CD4-positive, alpha-beta T cell treated with Interleukin-17A for 1 hour (primary cell): Measurements from ENCODE around the gene STRN3.
"Not testable (repeated sequence)": the region's sequence is repeated elsewhere in the genome, so short reads cannot be mapped to it uniquely, and the experiment has no call there.

Experiments used
- DNase-seq: peaks from one replicate; pipeline ENCODE4 v3.0.0-alpha.2; 2020

Gene STRN3

GRCh38 chr14:31030469-31030868 lies 4.3 kb upstream of the STRN3 start:
- no peak for DNase-seq

GRCh38 chr14:31029016-31029970 lies 3.1 kb upstream of the STRN3 start:
- no peak for DNase-seq

GRCh38 chr14:31027847-31028246 lies 1.7 kb upstream of the STRN3 start:
- no peak for DNase-seq

- peak; percentile 94 for DNase-seq
Observed at GRCh38 chr14:31026450-31027235, 464 bp upstream of the STRN3 start.

- peak; percentile 61 for DNase-seq
Observed at GRCh38 chr14:31025367-31026076, 657 bp downstream of the STRN3 start, which contains the start of gene AP4S1. Gene AP4S1, plus strand, starts transcription at chr14:31025649. Its CDS starts 40,548 bp downstream, at chr14:31066197.

GRCh38 chr14:31024577-31025366 lies 1.4 kb downstream of the STRN3 start:
- no peak for DNase-seq

GRCh38 chr14:31024010-31024480 lies 2.1 kb downstream of the STRN3 start:
- DNase-seq: no peak

GRCh38 chr14:31022386-31022785 lies 3.8 kb downstream of the STRN3 start:
- DNase-seq: no peak

- no peak for DNase-seq
Observed at GRCh38 chr14:31021576-31021949, 4.6 kb downstream of the STRN3 start.

GRCh38 chr14:31020834-31021575 lies 5.2 kb downstream of the STRN3 start:
- no peak for DNase-seq

- DNase-seq: no peak
Observed at GRCh38 chr14:31018057-31018645, 8.0 kb downstream of the STRN3 start.

- DNase-seq: no peak
Observed at GRCh38 chr14:31013841-31014240, 12.3 kb downstream of the STRN3 start.

GRCh38 chr14:31010935-31011334 lies 15.2 kb downstream of the STRN3 start:
- DNase-seq: no peak

GRCh38 chr14:31009836-31010574 lies 16.2 kb downstream of the STRN3 start:
- DNase-seq: no peak

GRCh38 chr14:31006703-31007102 lies 19.5 kb downstream of the STRN3 start:
- no peak for DNase-seq

GRCh38 chr14:31004007-31004406 lies 22.2 kb downstream of the STRN3 start:
- not testable (repeated sequence) for DNase-seq

- DNase-seq: no peak
Observed at GRCh38 chr14:31003284-31003683, 22.9 kb downstream of the STRN3 start.

GRCh38 chr14:31001339-31001658 lies 24.9 kb downstream of the STRN3 start:
- no peak for DNase-seq

- DNase-seq: no peak
Observed at GRCh38 chr14:31000629-31001338, 25.4 kb downstream of the STRN3 start.
